Calu3 (cell line): ENCODE measurements around the gene OTOGL. TPM values are rescaled to one million over a fixed set of nuclear protein-coding genes. Genes with fewer than 3 reads are reported as not detected.
A peak's percentile ranks its signal among the peaks of the same experiment; 100 is the strongest.

Experiments used
- BruUV-seq: library from RNA; stranded (reverse); fragments of 400-500 nt; replicated peaks from 2 replicates; lab custom pipeline; 2021; lab: Mats Ljungman, UMichigan
- CTCF ChIA-PET: fragments of 300-600 bp; sonication (Branson Sonifier 250); formaldehyde crosslinking; loops from one replicate; lab custom pipeline; 2022; ENCODE audit warnings: antibody characterized with exemption; lab: Charles Lee
- DNase-seq: peaks from one replicate; pipeline ENCODE4 v3.0.0; 2022
- H3K27ac Mint-ChIP-seq: one replicate; pipeline ENCODE4 v1.8.0; 2022; ENCODE audit warnings: mixed read lengths; ENCODE audit not compliant: unreplicated experiment
- H3K27me3 Mint-ChIP-seq: one replicate; pipeline ENCODE4 v1.8.0; 2022; ENCODE audit warnings: mixed read lengths; ENCODE audit not compliant: unreplicated experiment
- H3K36me3 Mint-ChIP-seq: one replicate; pipeline ENCODE4 v1.8.0; 2022; ENCODE audit warnings: mild to moderate bottlenecking, moderate library complexity, mixed read lengths; ENCODE audit not compliant: insufficient read depth, unreplicated experiment
- H3K4me1 Mint-ChIP-seq: one replicate; pipeline ENCODE4 v1.8.0; 2022; ENCODE audit warnings: mild to moderate bottlenecking, low read depth, mixed read lengths; ENCODE audit not compliant: unreplicated experiment
- H3K4me3 Mint-ChIP-seq: one replicate; pipeline ENCODE4 v1.8.0; 2022; ENCODE audit warnings: mild to moderate bottlenecking, low read depth, moderate library complexity, mixed read lengths; ENCODE audit not compliant: unreplicated experiment
- H3K9me3 Mint-ChIP-seq: one replicate; pipeline ENCODE4 v1.8.0; 2022; ENCODE audit warnings: low read depth, mixed read lengths; ENCODE audit not compliant: unreplicated experiment
- intact Hi-C: fragments of 100-400 bp; cut with micrococcal nuclease; formaldehyde crosslinking; loops from one replicate; pipeline ENCODE4 v1.10.0; 2022; ENCODE audit not compliant: unreplicated experiment
- total RNA-seq: library from RNA; stranded (reverse); gene quantifications from 2 replicates; pipeline ENCODE4 v1.2.3, GENCODE V29; 2022
- TF ChIP-seq, protein P1 (sequence below): fragments of 200-600 bp; IDR thresholded peaks from one replicate; pipeline ENCODE4 v1.8.0; 2022; ENCODE audit warnings: antibody characterized with exemption; ENCODE audit not compliant: unreplicated experiment

OTOGL gene
- total RNA-seq, 1 experiment from 2014 or later: 0.09 TPM

GRCh38 chr12:80317307-80317706 is 218.0 kb downstream of the OTOGL start:
- Mint-ChIP-seq H3K4me3 (no peak overlapping the region), H3K27me3 (no peaks in the 10 kb centered on the region), H3K36me3 (no peaks in the 10 kb centered on the region), H3K9me3 (no peaks in the 10 kb centered on the region), H3K4me1 (peaks cover 17% of the 10 kb centered on the region), H3K27ac (no peak overlapping the region)
- TF ChIP-seq, protein P1, sequence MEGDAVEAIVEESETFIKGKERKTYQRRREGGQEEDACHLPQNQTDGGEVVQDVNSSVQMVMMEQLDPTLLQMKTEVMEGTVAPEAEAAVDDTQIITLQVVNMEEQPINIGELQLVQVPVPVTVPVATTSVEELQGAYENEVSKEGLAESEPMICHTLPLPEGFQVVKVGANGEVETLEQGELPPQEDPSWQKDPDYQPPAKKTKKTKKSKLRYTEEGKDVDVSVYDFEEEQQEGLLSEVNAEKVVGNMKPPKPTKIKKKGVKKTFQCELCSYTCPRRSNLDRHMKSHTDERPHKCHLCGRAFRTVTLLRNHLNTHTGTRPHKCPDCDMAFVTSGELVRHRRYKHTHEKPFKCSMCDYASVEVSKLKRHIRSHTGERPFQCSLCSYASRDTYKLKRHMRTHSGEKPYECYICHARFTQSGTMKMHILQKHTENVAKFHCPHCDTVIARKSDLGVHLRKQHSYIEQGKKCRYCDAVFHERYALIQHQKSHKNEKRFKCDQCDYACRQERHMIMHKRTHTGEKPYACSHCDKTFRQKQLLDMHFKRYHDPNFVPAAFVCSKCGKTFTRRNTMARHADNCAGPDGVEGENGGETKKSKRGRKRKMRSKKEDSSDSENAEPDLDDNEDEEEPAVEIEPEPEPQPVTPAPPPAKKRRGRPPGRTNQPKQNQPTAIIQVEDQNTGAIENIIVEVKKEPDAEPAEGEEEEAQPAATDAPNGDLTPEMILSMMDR: no peak
- CTCF ChIA-PET: no interaction called here
- DNase-seq: no peak
- no TSS peak for BruUV-seq
- intact Hi-C loops: loop anchor here (10.0 kb wide), 2 partner anchors 277 to 447 kb away; no protein-coding TSS in a partner anchor

DNA sequence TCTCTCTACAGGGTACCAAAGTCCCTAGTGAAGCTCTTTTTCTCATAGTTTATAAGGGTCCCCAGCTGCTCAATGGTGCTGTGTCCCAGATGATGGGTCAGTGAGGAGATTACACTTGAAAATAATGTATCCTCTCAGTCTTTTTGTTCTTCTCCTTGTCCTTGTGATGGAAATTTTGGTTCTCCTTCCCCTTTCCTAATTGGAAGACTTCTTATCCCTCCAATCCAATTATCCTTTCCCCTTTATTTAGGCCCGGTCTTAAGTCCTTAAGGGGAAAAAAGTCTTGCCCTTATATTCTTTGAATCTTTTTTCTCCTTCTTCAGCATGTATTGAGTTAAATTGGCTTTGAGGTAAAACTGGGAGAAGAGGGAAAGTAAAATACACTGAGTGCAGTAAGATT is 218.6 kb downstream of the OTOGL start:
- H3K4me1 Mint-ChIP-seq: peaks cover 17% of the 10 kb centered on the region
- CTCF ChIA-PET: no interaction called here
- no peak overlapping the region for H3K27ac Mint-ChIP-seq
- H3K9me3 Mint-ChIP-seq: no peaks in the 10 kb centered on the region
- TF ChIP-seq, protein P1: no peak
- intact Hi-C loops: loop anchor here (10.0 kb wide), 2 partner anchors 277 to 447 kb away; no protein-coding TSS in a partner anchor
- H3K4me3 Mint-ChIP-seq: no peak overlapping the region
- H3K27me3 Mint-ChIP-seq: no peaks in the 10 kb centered on the region
- H3K36me3 Mint-ChIP-seq: no peaks in the 10 kb centered on the region
- no TSS peak for BruUV-seq
- DNase-seq: no peak

DNA sequence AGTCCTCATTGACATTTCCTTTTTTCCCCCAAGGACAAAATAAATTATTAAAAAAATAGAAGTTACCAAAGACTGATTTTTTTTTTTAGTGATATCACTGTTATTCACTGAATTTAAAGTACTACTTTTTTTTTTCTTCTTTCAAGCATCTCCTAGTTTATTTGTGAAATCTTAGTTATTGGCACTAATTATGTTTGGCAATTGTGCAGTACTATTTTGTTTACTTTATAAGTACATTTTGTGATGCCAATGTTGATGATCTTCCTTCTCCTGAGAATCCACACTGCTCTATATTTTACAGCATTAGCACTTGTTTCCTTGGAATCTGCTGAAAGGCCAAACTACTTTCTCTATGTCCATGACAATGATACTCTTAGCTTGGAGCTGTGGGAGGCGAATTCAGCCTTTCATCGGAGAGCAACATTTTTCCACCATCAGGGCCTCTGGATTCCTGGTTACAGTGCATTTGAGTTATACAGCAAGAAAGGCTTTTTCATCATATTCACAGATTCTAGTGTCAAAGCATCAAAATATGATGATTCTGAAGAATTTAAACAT is 220.9 kb downstream of the OTOGL start:
- TF ChIP-seq, protein P1: no peak
- H3K27me3 Mint-ChIP-seq: no peaks in the 10 kb centered on the region
- H3K4me3 Mint-ChIP-seq: no peak overlapping the region
- H3K36me3 Mint-ChIP-seq: no peaks in the 10 kb centered on the region
- H3K9me3 Mint-ChIP-seq: no peaks in the 10 kb centered on the region
- intact Hi-C loops: no loop called here
- CTCF ChIA-PET: no interaction called here
- BruUV-seq: no TSS peak
- no peak overlapping the region for H3K27ac Mint-ChIP-seq
- DNase-seq: no peak
- peaks cover 17% of the 10 kb centered on the region for H3K4me1 Mint-ChIP-seq

GRCh38 chr12:80321653-80322052 is 222.3 kb downstream of the OTOGL start:
- H3K4me3 Mint-ChIP-seq: no peak overlapping the region
- H3K27me3 Mint-ChIP-seq: no peaks in the 10 kb centered on the region
- intact Hi-C loops: no loop called here
- CTCF ChIA-PET: interaction anchor here (1.1 kb wide), 1 partner anchor 154 kb away, joined by 3 read pairs; no protein-coding TSS in a partner anchor
- BruUV-seq: no TSS peak
- H3K9me3 Mint-ChIP-seq: no peaks in the 10 kb centered on the region
- no peak overlapping the region for H3K27ac Mint-ChIP-seq
- H3K36me3 Mint-ChIP-seq: no peaks in the 10 kb centered on the region
- peak; percentile 1 for DNase-seq
- H3K4me1 Mint-ChIP-seq: peaks cover 9% of the 10 kb centered on the region
- TF ChIP-seq, protein P1: no peak
